GM12878 (cell line): Measurements from ENCODE around the gene MGA. TPM values are rescaled to one million over a fixed set of nuclear protein-coding genes. Genes with fewer than 3 reads are reported as not detected.

ENCODE experiments used
- ATAC-seq: fragments of 200-7000 bp; cut with Tn5 transposase; 3 replicates; pipeline ENCODE4 v1.9.1; 2020; ENCODE audit warnings: mild to moderate bottlenecking, moderate library complexity
- BruUV-seq: library from RNA; stranded (reverse); fragments of 400-500 nt; replicated peaks from 2 replicates; lab custom pipeline; 2021; lab: Mats Ljungman, UMichigan
- CTCF ChIA-PET: fragments of 300-600 bp; sonication (Branson Sonifier 250); formaldehyde crosslinking; extraction: SDS; loops from one replicate; lab custom pipeline; 2021; ENCODE audit warnings: inconsistent platforms; lab: Yijun Ruan, JAX
- POLR2A ChIA-PET: fragments of 350-600 bp; formaldehyde crosslinking; extraction: SDS; loops from one replicate; lab custom pipeline; 2021; ENCODE audit warnings: inconsistent platforms; lab: Charles Lee
- RAD21 ChIA-PET: fragments of 300-600 bp; sonication (Branson Sonifier 250); formaldehyde crosslinking; loops from one replicate; lab custom pipeline; 2023; ENCODE audit warnings: antibody characterized with exemption; ENCODE audit not compliant: unreplicated experiment; lab: Charles Lee
- SMC1A ChIA-PET: fragments of 300-600 bp; sonication (Branson Sonifier 250); formaldehyde crosslinking; loops from one replicate; lab custom pipeline; 2023; ENCODE audit not compliant: unreplicated experiment, uncharacterized antibody; lab: Charles Lee
- DNase-seq: peaks from one replicate; pipeline ENCODE4 v3.0.0-alpha.2; 2011; ENCODE audit warnings: low read depth, low spot score
- FAIRE-seq: peaks from 3 replicates; lab custom pipeline; 2011; peaks lifted over from hg19 to GRCh38; lab: Jason Lieb, UNC
- H2AFZ ChIP-seq: 2 replicates; pipeline ENCODE4 v1.6.0; 2011; ENCODE audit warnings: low read depth, low read length, control low read depth; ENCODE audit not compliant: control insufficient read depth
- H3K27ac ChIP-seq: 2 replicates; pipeline ENCODE4 v1.5.1; 2011; ENCODE audit warnings: control low read depth; ENCODE audit not compliant: control insufficient read depth, insufficient read depth
- H3K27me3 ChIP-seq, 2 experiments: replicated peaks in 1 of 2; 2 replicates each; pipeline versions ENCODE4 v1.6.0 to v1.6.1; 2011; ENCODE audit warnings: low read length in 1 of 2; ENCODE audit not compliant: control insufficient read depth in 2 of 2, insufficient read depth in 2 of 2
- H3K36me3 ChIP-seq, 2 experiments: 2 replicates each; pipeline ENCODE4 v1.5.1; 2011; ENCODE audit warnings: low read length in 1 of 2; ENCODE audit not compliant: control insufficient read depth in 2 of 2, insufficient read depth in 2 of 2
- H3K4me1 ChIP-seq: 2 replicates; pipeline ENCODE4 v1.6.1; 2011; ENCODE audit warnings: mild to moderate bottlenecking, low read length, moderate library complexity, mixed read lengths; ENCODE audit not compliant: control insufficient read depth, insufficient read depth
- H3K4me2 ChIP-seq: 2 replicates; pipeline ENCODE4 v1.6.0; 2011; ENCODE audit warnings: control low read depth; ENCODE audit not compliant: control insufficient read depth, insufficient read depth
- H3K4me3 ChIP-seq: fragments of 200-600 bp; sonication (generic); 2 replicates; pipeline ENCODE4 v1.5.1; 2016
- H3K79me2 ChIP-seq: 2 replicates; pipeline ENCODE4 v1.6.0; 2011; ENCODE audit warnings: low read length; ENCODE audit not compliant: control insufficient read depth, insufficient read depth
- H3K9ac ChIP-seq: 2 replicates; pipeline ENCODE4 v1.8.0; 2011; ENCODE audit warnings: low read length, control low read depth, mixed read lengths; ENCODE audit not compliant: control insufficient read depth, insufficient read depth
- H3K9me3 ChIP-seq: replicated peaks from 3 replicates; pipeline ENCODE4 v1.5.1; 2011; ENCODE audit warnings: mild to moderate bottlenecking, low read length; ENCODE audit not compliant: control insufficient read depth, insufficient read depth
- H4K20me1 ChIP-seq: 2 replicates; pipeline ENCODE4 v1.6.0; 2011; ENCODE audit not compliant: control insufficient read depth, insufficient read depth
- ASH2L ChIP-seq: fragments of 300-600, 200-600 bp; sonication (generic); IDR thresholded peaks from 2 replicates; pipeline ENCODE4 v1.6.1; 2017; ENCODE audit warnings: low read depth, mild to moderate bottlenecking, borderline replicate concordance
- BHLHE40 ChIP-seq, 2 experiments: fragments of 450-650 bp in 1 of 2; IDR thresholded peaks; 2 replicates each; pipeline ENCODE4 v1.6.1; 2011 to 2017; ENCODE audit warnings: low read depth in 2 of 2, borderline replicate concordance in 1 of 2, improper control_type of control experiment in 1 of 2, low read length in 1 of 2, mild to moderate bottlenecking in 1 of 2
- ETV6 ChIP-seq, 2 experiments: fragments of 450-650 bp in 1 of 2; IDR thresholded peaks in 1 of 2; conservative IDR thresholded peaks in 1 of 2; 2 replicates each; pipeline ENCODE4 v1.6.1; 2014; ENCODE audit warnings: antibody characterized with exemption in 1 of 2, borderline replicate concordance in 1 of 2, low read depth in 1 of 2, mild to moderate bottlenecking in 1 of 2, moderate library complexity in 1 of 2
- FOS ChIP-seq: IDR thresholded peaks from 3 replicates; pipeline ENCODE4 v1.6.1; 2011; ENCODE audit warnings: borderline replicate concordance; ENCODE audit not compliant: insufficient read length; ENCODE audit errors: extremely low read depth
- LARP7 ChIP-seq: fragments of 450-650 bp; IDR thresholded peaks from 2 replicates; pipeline ENCODE4 v1.6.1; 2017; ENCODE audit warnings: mild to moderate bottlenecking
- MYC ChIP-seq: IDR thresholded peaks from 2 replicates; pipeline ENCODE4 v1.6.1; 2011; ENCODE audit warnings: mild to moderate bottlenecking, low read length, moderate library complexity, inconsistent platforms; ENCODE audit not compliant: insufficient read depth, insufficient replicate concordance, insufficient read length, severe bottlenecking
- NR2F1 ChIP-seq: fragments of 450-650 bp; conservative IDR thresholded peaks from 2 replicates; pipeline ENCODE4 v1.6.1; 2017; ENCODE audit warnings: mild to moderate bottlenecking
- SIX5 ChIP-seq: IDR thresholded peaks from 2 replicates; pipeline ENCODE4 v1.6.1; 2011; ENCODE audit warnings: mild to moderate bottlenecking, low read depth, low read length, moderate library complexity; ENCODE audit not compliant: severe bottlenecking
- SKIL ChIP-seq: fragments of 450-650 bp; IDR thresholded peaks from 2 replicates; pipeline ENCODE4 v1.6.1; 2017; ENCODE audit warnings: mild to moderate bottlenecking, low read depth, inconsistent platforms; ENCODE audit not compliant: poor library complexity, severe bottlenecking
- ZSCAN29 ChIP-seq: fragments of 450-650 bp; IDR thresholded peaks from 2 replicates; pipeline ENCODE4 v1.6.1; 2017; ENCODE audit warnings: mild to moderate bottlenecking, moderate library complexity
- WGBS: methylation state at CpG from one replicate; pipeline ENCODE4 v1.1.6; 2016; ENCODE audit warnings: low lambda C conversion rate; ENCODE audit not compliant: insufficient replicate concordance, insufficient coverage; ENCODE audit errors: missing lambda C conversion rate; 5-methylcytosine and 5-hydroxymethylcytosine counted together
- in situ Hi-C: fragments of 300-500 bp; cut with MboI; formaldehyde crosslinking; loops from 9 replicates; pipeline ENCODE4 v1.14.3; 2018; ENCODE audit warnings: mixed read lengths
- intact Hi-C: fragments of 100-400 bp; cut with micrococcal nuclease; formaldehyde crosslinking; loops from one replicate; pipeline ENCODE4 v1.14.2; 2022; ENCODE audit not compliant: unreplicated experiment
- polyA plus RNA-seq, 11 experiments: library from polyadenylated mRNA; depleted of rRNA in 4 of 11; unstranded in 6 of 11; stranded (reverse) in 5 of 11; fragments of >200 nt; fragmentation: Nextera tagmentation in 4 of 11; fragmentation: Illumina TruSeq in 1 of 11; extraction: Ambion mirVana in 4 of 11; extraction: Trizol in 1 of 11; gene quantifications; 1 replicate in 1 of 11; 2 replicates in 10 of 11; pipeline versions ENCODE4 v1.2.1 to v1.2.3, GENCODE V29; 2011 to 2016; ENCODE audit warnings: inconsistent platforms in 2 of 11, missing spikeins in 2 of 11, low read depth in 1 of 11
- total RNA-seq, 4 experiments: library from RNA; depleted of rRNA in 3 of 4; stranded (reverse); fragments of >200 nt in 3 of 4; fragmentation: Illumina TruSeq in 1 of 4; extraction: Trizol in 1 of 4; gene quantifications; 2 replicates each; pipeline versions ENCODE4 v1.2.1 to v1.2.3, GENCODE V29; 2013 to 2021

Gene MGA
- total and polyA plus RNA-seq, 10 of the 15 experiments (the other 5 are each of a cell fraction or from before 2014, with no cell fraction given), result 2.6 to 29.6 (median 17.0) TPM

- no peak for TF ChIP-seq SKIL
- no peak for TF ChIP-seq LARP7
- TF ChIP-seq ASH2L, result no peak
- TF ChIP-seq ZSCAN29, result no peak
Measured at GRCh38 chr15:41658689-41659088, 1.5 kb upstream of the MGA start (continued).

GRCh38 chr15:41659190-41659589, 1.0 kb upstream of the MGA start:
- no peak overlapping the region for H3K4me2 ChIP-seq
- H3K4me3 ChIP-seq, result no peak overlapping the region
- DNase-seq (no peak), FAIRE-seq (no peak), ATAC-seq (no peak)
- H3K9ac ChIP-seq, result no peak overlapping the region
- H3K79me2 ChIP-seq, result peaks cover 35% of the 10 kb centered on the region
- intact Hi-C loops, result no loop called here
- TF ChIP-seq SIX5, result no peak
- no peak for TF ChIP-seq MYC
- no peak for TF ChIP-seq ETV6 (conservative IDR thresholded peaks at IDR 0.05 in 1 of 2, IDR thresholded peaks at IDR 0.05 in 1 of 2; ENCODE audit: borderline replicate concordance in 1 of 2, low read depth in 1 of 2)
- no peak for TF ChIP-seq BHLHE40 (IDR thresholded peaks at IDR 0.05; ENCODE audit: borderline replicate concordance in 1 of 2, low read depth in 2 of 2, low read length in 1 of 2)
- TF ChIP-seq FOS, result no peak
- no peak for TF ChIP-seq NR2F1
- in situ Hi-C loops, result no loop called here
- 91% methylated on average over 2 of the region's 2 CpGs for WGBS
- H3K27me3 ChIP-seq, result no peaks in the 10 kb centered on the region; a peak in 1 of 4 replicates
- BruUV-seq, result no TSS peak
- POLR2A ChIA-PET, result no interaction called here
- no peaks in the 10 kb centered on the region for H3K36me3 ChIP-seq
- CTCF ChIA-PET, result interaction anchor here (1.1 to 2.9 kb wide), 4 partner anchors 13 to 114 kb away, joined by 3 to 25 read pairs (median 4); partner anchors contain the start of gene MAPKBP1
- no peak overlapping the region for H3K27ac ChIP-seq
- RAD21 ChIA-PET, result no interaction called here
- H4K20me1 ChIP-seq, result no peaks in the 10 kb centered on the region
- peaks cover 26% of the 10 kb centered on the region for H3K4me1 ChIP-seq
- SMC1A ChIA-PET, result interaction anchor here (0.8 kb wide), 1 partner anchor 22 kb away, joined by 3 read pairs; no protein-coding TSS in a partner anchor
- H3K9me3 ChIP-seq, result peaks cover 2% of the 10 kb centered on the region; the same call in 2 of the 3 replicates
- H2AFZ ChIP-seq, result no peak overlapping the region
